NB4 (cell line): ENCODE data around the gene FHOD1.

Experiments used
- MYC ChIP-seq: IDR thresholded peaks from 2 replicates; pipeline ENCODE4 v1.6.1; 2011; ENCODE audit warnings: low read depth, low read length
- POLR2A ChIP-seq: IDR thresholded peaks from 2 replicates; pipeline ENCODE4 v1.6.1; 2011; ENCODE audit warnings: mild to moderate bottlenecking; ENCODE audit not compliant: insufficient read length; ENCODE audit errors: extremely low read depth
- TF ChIP-seq, protein P1 (sequence below): IDR thresholded peaks from one replicate; pipeline ENCODE4 v1.5.1; 2012; ENCODE audit warnings: low read depth, low read length
- TF ChIP-seq, protein P2 (sequence below): IDR thresholded peaks from 2 replicates; pipeline ENCODE4 v1.6.1; 2011; ENCODE audit warnings: low read depth, low read length

DNA sequence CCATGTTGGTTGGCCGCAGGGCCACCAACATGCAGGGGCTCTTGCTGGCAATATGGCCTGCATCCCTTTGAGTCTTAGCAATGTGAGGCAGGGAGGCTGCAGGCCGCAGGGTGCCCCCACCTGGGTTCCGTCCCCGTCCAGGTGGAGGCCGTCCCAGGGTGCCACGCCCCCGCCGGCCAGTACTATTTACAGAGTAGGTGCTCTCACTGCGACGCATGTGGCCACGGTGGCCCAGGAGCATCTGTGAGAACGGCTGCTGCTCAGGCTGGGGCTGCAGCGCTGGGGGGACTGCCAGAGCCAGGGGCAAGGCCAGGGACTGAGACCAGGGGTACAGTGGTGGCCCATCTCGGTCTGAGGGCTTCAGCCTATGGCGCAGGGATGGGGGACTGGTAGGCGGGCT lies 67.1 kb downstream of the FHOD1 start:
- TF ChIP-seq, protein P1, sequence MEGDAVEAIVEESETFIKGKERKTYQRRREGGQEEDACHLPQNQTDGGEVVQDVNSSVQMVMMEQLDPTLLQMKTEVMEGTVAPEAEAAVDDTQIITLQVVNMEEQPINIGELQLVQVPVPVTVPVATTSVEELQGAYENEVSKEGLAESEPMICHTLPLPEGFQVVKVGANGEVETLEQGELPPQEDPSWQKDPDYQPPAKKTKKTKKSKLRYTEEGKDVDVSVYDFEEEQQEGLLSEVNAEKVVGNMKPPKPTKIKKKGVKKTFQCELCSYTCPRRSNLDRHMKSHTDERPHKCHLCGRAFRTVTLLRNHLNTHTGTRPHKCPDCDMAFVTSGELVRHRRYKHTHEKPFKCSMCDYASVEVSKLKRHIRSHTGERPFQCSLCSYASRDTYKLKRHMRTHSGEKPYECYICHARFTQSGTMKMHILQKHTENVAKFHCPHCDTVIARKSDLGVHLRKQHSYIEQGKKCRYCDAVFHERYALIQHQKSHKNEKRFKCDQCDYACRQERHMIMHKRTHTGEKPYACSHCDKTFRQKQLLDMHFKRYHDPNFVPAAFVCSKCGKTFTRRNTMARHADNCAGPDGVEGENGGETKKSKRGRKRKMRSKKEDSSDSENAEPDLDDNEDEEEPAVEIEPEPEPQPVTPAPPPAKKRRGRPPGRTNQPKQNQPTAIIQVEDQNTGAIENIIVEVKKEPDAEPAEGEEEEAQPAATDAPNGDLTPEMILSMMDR, result no peak
- TF ChIP-seq POLR2A (no peak), MYC (no peak)
- TF ChIP-seq, protein P2, sequence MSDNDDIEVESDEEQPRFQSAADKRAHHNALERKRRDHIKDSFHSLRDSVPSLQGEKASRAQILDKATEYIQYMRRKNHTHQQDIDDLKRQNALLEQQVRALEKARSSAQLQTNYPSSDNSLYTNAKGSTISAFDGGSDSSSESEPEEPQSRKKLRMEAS, result no peak
